Bronchial epithelial cell (primary cell): Measurements from ENCODE around the gene CACUL1. TPM values are rescaled to one million over a fixed set of nuclear protein-coding genes. Genes with fewer than 3 reads are reported as not detected.

Experiments used
- DNase-seq: peaks from one replicate; pipeline ENCODE4 v3.0.0-alpha.2; 2010; ENCODE audit warnings: low read depth
- FAIRE-seq: peaks from 2 replicates; lab custom pipeline; 2011; peaks lifted over from hg19 to GRCh38; lab: Jason Lieb, UNC
- H3K27me3 ChIP-seq: 2 replicates; pipeline ENCODE4 v1.5.1; 2011; ENCODE audit warnings: low read length; ENCODE audit not compliant: control insufficient read depth, insufficient read depth
- H3K36me3 ChIP-seq: 2 replicates; pipeline ENCODE4 v1.5.1; 2011; ENCODE audit warnings: low read length; ENCODE audit not compliant: control insufficient read depth, insufficient read depth
- H3K4me3 ChIP-seq: 2 replicates; pipeline ENCODE4 v1.5.1; 2011; ENCODE audit warnings: mild to moderate bottlenecking, low read depth, low read length, control low read depth
- CTCF ChIP-seq: IDR thresholded peaks from 2 replicates; pipeline ENCODE4 v1.5.1; 2011; ENCODE audit warnings: mild to moderate bottlenecking, moderate library complexity, low read length, control low read depth, inconsistent platforms; ENCODE audit not compliant: insufficient read depth, severe bottlenecking
- total RNA-seq: library from RNA; depleted of rRNA; stranded (reverse); fragments of >200 nt; gene quantifications from 2 replicates; pipeline ENCODE4 v1.2.1, GENCODE V29; 2014

Gene CACUL1
- total RNA-seq, 1 donor from 2014 or later, result 18.2 TPM

- TF ChIP-seq CTCF, result no peak
- H3K36me3 ChIP-seq, result no peaks in the 10 kb centered on the region
- FAIRE-seq, result no peak
- DNase-seq, result no peak
- H3K4me3 ChIP-seq, result no peak overlapping the region
- no peaks in the 10 kb centered on the region for H3K27me3 ChIP-seq
Observed at GRCh38 chr10:118669020-118669791, 85.6 kb downstream of the CACUL1 start.

GRCh38 chr10:118668228-118668952, 86.4 kb downstream of the CACUL1 start:
- FAIRE-seq (peak; percentile 72), DNase-seq (no peak)
- no peak for TF ChIP-seq CTCF
- H3K36me3 ChIP-seq, result no peaks in the 10 kb centered on the region
- no peaks in the 10 kb centered on the region for H3K27me3 ChIP-seq
- H3K4me3 ChIP-seq, result no peak overlapping the region

- Histone ChIP-seq H3K27me3 (no peaks in the 10 kb centered on the region), H3K4me3 (no peak overlapping the region), H3K36me3 (no peaks in the 10 kb centered on the region)
- TF ChIP-seq CTCF, result no peak
- FAIRE-seq (no peak), DNase-seq (no peak)
Observed at GRCh38 chr10:118667732-118668131, 87.0 kb downstream of the CACUL1 start.

- Histone ChIP-seq H3K4me3 (no peak overlapping the region), H3K27me3 (no peaks in the 10 kb centered on the region), H3K36me3 (no peaks in the 10 kb centered on the region)
- TF ChIP-seq CTCF, result no peak
- FAIRE-seq (no peak), DNase-seq (no peak)
Observed at GRCh38 chr10:118666350-118666749, 88.4 kb downstream of the CACUL1 start.

GRCh38 chr10:118664321-118664720, 90.4 kb downstream of the CACUL1 start:
- no peaks in the 10 kb centered on the region for H3K36me3 ChIP-seq
- no peak for DNase-seq
- H3K27me3 ChIP-seq, result no peaks in the 10 kb centered on the region
- no peak for TF ChIP-seq CTCF
- no peak for FAIRE-seq
- H3K4me3 ChIP-seq, result no peak overlapping the region
